Endodermal cell (in vitro differentiated cells): ENCODE data around the gene GABPB2. TPM values are rescaled to one million over a fixed set of nuclear protein-coding genes. Genes with fewer than 3 reads are reported as not detected.
A peak's percentile ranks its signal among the peaks of the same experiment; 100 is the strongest.

Experiments used
- DNase-seq: peaks from one replicate; pipeline ENCODE4 v3.0.0-alpha.2; 2017
- H3K27ac ChIP-seq: 2 replicates; pipeline ENCODE4 v1.5.1; 2013; ENCODE audit warnings: mild to moderate bottlenecking, low read depth, low read length, moderate library complexity
- H3K27me3 ChIP-seq: 2 replicates; pipeline ENCODE4 v1.6.1; 2013; ENCODE audit warnings: mild to moderate bottlenecking, low read length, moderate library complexity; ENCODE audit not compliant: insufficient read depth, control insufficient read depth, poor library complexity, severe bottlenecking
- H3K36me3 ChIP-seq: 2 replicates; pipeline ENCODE4 v1.7.0; 2013; ENCODE audit warnings: mild to moderate bottlenecking, low read length, moderate library complexity; ENCODE audit not compliant: control insufficient read depth, insufficient read depth
- H3K4me1 ChIP-seq: one replicate; pipeline ENCODE4 v1.7.0; 2013; ENCODE audit warnings: low read length; ENCODE audit not compliant: control insufficient read depth, insufficient read depth
- H3K4me3 ChIP-seq: 2 replicates; pipeline ENCODE4 v1.5.1; 2013; ENCODE audit warnings: mild to moderate bottlenecking, low read length, moderate library complexity
- H3K9ac ChIP-seq: 2 replicates; pipeline ENCODE4 v1.6.1; 2013; ENCODE audit warnings: mild to moderate bottlenecking, low read length, moderate library complexity; ENCODE audit not compliant: poor library complexity, severe bottlenecking; ENCODE audit errors: extremely low read depth
- H3K9me3 ChIP-seq: 2 replicates; pipeline ENCODE4 v1.6.1; 2013; ENCODE audit warnings: mild to moderate bottlenecking, low read length, moderate library complexity; ENCODE audit not compliant: control insufficient read depth
- H3K27ac Mint-ChIP-seq: 2 replicates; pipeline ENCODE4 v1.8.0; 2020; ENCODE audit warnings: mixed read lengths
- H3K27me3 Mint-ChIP-seq: 2 replicates; pipeline ENCODE4 v1.8.0; 2021; ENCODE audit warnings: mild to moderate bottlenecking, mixed read lengths; ENCODE audit not compliant: insufficient read depth
- H3K36me3 Mint-ChIP-seq: 2 replicates; pipeline ENCODE4 v1.8.0; 2020; ENCODE audit warnings: low read depth, mixed read lengths
- H3K4me1 Mint-ChIP-seq: 2 replicates; pipeline ENCODE4 v1.8.0; 2020; ENCODE audit warnings: mixed read lengths
- H3K4me3 Mint-ChIP-seq: 2 replicates; pipeline ENCODE4 v1.8.0; 2020; ENCODE audit warnings: mild to moderate bottlenecking, moderate library complexity, mixed read lengths
- H3K9me3 Mint-ChIP-seq: 2 replicates; pipeline ENCODE4 v1.8.0; 2020; ENCODE audit warnings: mild to moderate bottlenecking, mixed read lengths
- CTCF ChIP-seq: fragments of 200-600 bp; sonication (generic); conservative IDR thresholded peaks from 2 replicates; pipeline ENCODE4 v1.5.0; 2021; ENCODE audit warnings: antibody characterized with exemption, mild to moderate bottlenecking
- WGBS, 2 experiments: methylation state at CpG; one replicate each; pipeline versions ENCODE4 v1.1.5 to v1.1.7; 2013; ENCODE audit warnings: missing lambda C conversion rate in 2 of 2, mixed read lengths in 1 of 2; ENCODE audit not compliant: insufficient coverage in 1 of 2, insufficient read length in 1 of 2; 5-methylcytosine and 5-hydroxymethylcytosine counted together
- total RNA-seq, 2 donors: library from RNA; stranded (reverse); fragmentation: NEBNext Ultra II Directional in 1 of 2; extraction: Animal tissue kit (Norgen Biotek cat#: 25700) in 1 of 2; gene quantifications; 2 replicates in 1 of 2; 3 replicates in 1 of 2; pipeline ENCODE4 v1.2.1, GENCODE V29; 2021

Gene GABPB2
- total RNA-seq, 2 donors from 2014 or later: 7.5 to 7.7 TPM

GRCh38 chr1:151056149-151056548 lies 14.4 kb upstream of the GABPB2 start:
- no peak for TF ChIP-seq CTCF
- no peak overlapping the region for H3K27ac ChIP-seq
- peaks cover 64% of the 10 kb centered on the region for H3K36me3 ChIP-seq

GRCh38 chr1:151058692-151059091 lies 11.9 kb upstream of the GABPB2 start:
- Histone ChIP-seq H3K27ac (no peak overlapping the region), H3K9ac (peak overlapping the region; percentile 87), H3K27me3 (no peaks in the 10 kb centered on the region), H3K9me3 (no peaks in the 10 kb centered on the region), H3K4me3 (peak overlapping the region; percentile 89), H3K4me1 (no peaks in the 10 kb centered on the region), H3K36me3 (peaks cover 46% of the 10 kb centered on the region)
- no peak for TF ChIP-seq CTCF
- H3K4me3 Mint-ChIP-seq: peak overlapping the region; percentile 94
- H3K27ac Mint-ChIP-seq: peak overlapping the region; percentile 89
- H3K36me3 Mint-ChIP-seq: peaks cover 43% of the 10 kb centered on the region
- peak; percentile 77 for DNase-seq
- 0 to 3% methylated on average over 3 to 10 of the region's 10 CpGs for WGBS, 2 experiments
- H3K27me3 Mint-ChIP-seq: no peaks in the 10 kb centered on the region
- H3K9me3 Mint-ChIP-seq: no peaks in the 10 kb centered on the region
- H3K4me1 Mint-ChIP-seq: peaks cover 30% of the 10 kb centered on the region

More at GRCh38 chr1:151056149-151056548, 14.4 kb upstream of the GABPB2 start:
- peaks cover 23% of the 10 kb centered on the region for H3K4me1 Mint-ChIP-seq
- Histone ChIP-seq H3K9ac (no peak overlapping the region), H3K4me1 (no peaks in the 10 kb centered on the region), H3K27me3 (no peaks in the 10 kb centered on the region), H3K9me3 (no peaks in the 10 kb centered on the region), H3K4me3 (no peak overlapping the region)
- 67 to 68% methylated on average over 2 of the region's 2 CpGs for WGBS, 2 experiments
- DNase-seq: no peak
- H3K9me3 Mint-ChIP-seq: no peaks in the 10 kb centered on the region
- no peaks in the 10 kb centered on the region for H3K27me3 Mint-ChIP-seq
- peak overlapping the region; percentile 23 for H3K27ac Mint-ChIP-seq
- H3K4me3 Mint-ChIP-seq: no peak overlapping the region
- H3K36me3 Mint-ChIP-seq: peaks cover 61% of the 10 kb centered on the region

- H3K27me3 ChIP-seq: no peaks in the 10 kb centered on the region
- peak within 1 kb of the TSS; percentile 93 for H3K27ac ChIP-seq
- 0% methylated on average over 13 to 58 of the region's 58 CpGs for WGBS, 2 experiments
- Mint-ChIP-seq H3K4me1 (peaks cover 33% of the 10 kb centered on the region), H3K36me3 (peaks cover 39% of the 10 kb centered on the region), H3K9me3 (no peaks in the 10 kb centered on the region), H3K4me3 (peak within 1 kb of the TSS; percentile 94), H3K27me3 (no peaks in the 10 kb centered on the region), H3K27ac (peak within 1 kb of the TSS; percentile 89)
- peaks cover 44% of the 10 kb centered on the region for H3K36me3 ChIP-seq
- TF ChIP-seq CTCF: peak; percentile 82
- peak within 1 kb of the TSS; percentile 87 for H3K9ac ChIP-seq
- peak; percentile 93 for DNase-seq
- H3K4me3 ChIP-seq: peak within 1 kb of the TSS; percentile 89
- no peaks in the 10 kb centered on the region for H3K4me1 ChIP-seq
- H3K9me3 ChIP-seq: no peaks in the 10 kb centered on the region
Measured at GRCh38 chr1:151059109-151060006, 11.2 kb upstream of the GABPB2 start, which contains the start of gene CDC42SE1. CDC42SE1 (minus strand) TSS chr1:151059622; CDS start chr1:151055730, 3,892 bp downstream.
